HAP-1 (cell line): ENCODE measurements around the gene MYH15.

Source experiments
- DNase-seq, 2 experiments: peaks; one replicate each; pipeline ENCODE4 v3.0.0-alpha.2; 2016 to 2020; ENCODE audit warnings: low spot score in 2 of 2
- H3K27me3 ChIP-seq: fragments of 250-450 bp; sonication (Bioruptor Pico); 2 replicates; pipeline ENCODE4 v1.5.1; 2020; ENCODE audit warnings: low read depth, mild to moderate bottlenecking, moderate library complexity
- H3K36me3 ChIP-seq: fragments of 250-450 bp; sonication (Bioruptor Pico); replicated peaks from 2 replicates; pipeline ENCODE4 v1.5.1; 2020; ENCODE audit warnings: mild to moderate bottlenecking
- H3K4me1 ChIP-seq: fragments of 250-450 bp; sonication (Bioruptor Pico); 2 replicates; pipeline ENCODE4 v1.5.1; 2020; ENCODE audit warnings: mild to moderate bottlenecking
- H3K4me3 ChIP-seq: fragments of 250-450 bp; sonication (Bioruptor Pico); 2 replicates; pipeline ENCODE4 v1.5.1; 2020; ENCODE audit warnings: mild to moderate bottlenecking, moderate library complexity
- H3K9me3 ChIP-seq: fragments of 250-450 bp; sonication (Bioruptor Pico); 2 replicates; pipeline ENCODE4 v1.5.1; 2020; ENCODE audit warnings: mild to moderate bottlenecking, moderate library complexity
- in situ Hi-C: fragments of 300-500 bp; cut with MboI; formaldehyde crosslinking; loops from 3 replicates; pipeline ENCODE4 v1.14.3; 2020; ENCODE audit warnings: low sequenced_read_pairs, inconsistent platforms, mixed read lengths

The MYH15 gene

GRCh38 chr3:108334701-108335100, 175.7 kb downstream of the MYH15 start:
- Histone ChIP-seq H3K4me3 (no peak overlapping the region), H3K36me3 (no peaks in the 10 kb centered on the region), H3K9me3 (no peaks in the 10 kb centered on the region), H3K27me3 (no peaks in the 10 kb centered on the region; the same call in 1 of the 2 replicates), H3K4me1 (no peaks in the 10 kb centered on the region)
- DNase-seq = no peak
- in situ Hi-C loops = no loop called here

DNA sequence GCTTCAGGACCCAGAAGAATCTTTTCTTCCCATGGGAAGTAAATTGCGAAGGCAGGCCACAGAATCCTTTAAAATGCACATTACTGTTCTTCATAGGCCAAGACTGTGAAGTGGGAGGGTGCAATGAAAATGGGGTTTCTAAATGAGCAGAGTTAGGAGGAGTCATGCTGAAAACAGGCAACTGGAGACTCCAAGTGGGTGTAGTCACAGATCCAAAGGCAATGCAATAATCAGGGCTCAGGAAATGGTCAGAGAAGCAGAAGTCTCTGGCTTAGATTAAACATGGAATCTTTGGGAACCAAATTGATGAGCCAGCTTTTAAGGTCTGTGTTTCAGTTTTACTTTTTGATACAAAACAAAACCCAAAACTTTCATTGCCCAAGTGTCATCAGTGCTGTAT, 176.4 kb downstream of the MYH15 start:
- DNase-seq = no peak
- Histone ChIP-seq H3K9me3 (no peaks in the 10 kb centered on the region), H3K4me3 (no peak overlapping the region), H3K27me3 (no peaks in the 10 kb centered on the region; the same call in 1 of the 2 replicates), H3K36me3 (no peaks in the 10 kb centered on the region), H3K4me1 (no peaks in the 10 kb centered on the region)
- in situ Hi-C loops = no loop called here

DNA sequence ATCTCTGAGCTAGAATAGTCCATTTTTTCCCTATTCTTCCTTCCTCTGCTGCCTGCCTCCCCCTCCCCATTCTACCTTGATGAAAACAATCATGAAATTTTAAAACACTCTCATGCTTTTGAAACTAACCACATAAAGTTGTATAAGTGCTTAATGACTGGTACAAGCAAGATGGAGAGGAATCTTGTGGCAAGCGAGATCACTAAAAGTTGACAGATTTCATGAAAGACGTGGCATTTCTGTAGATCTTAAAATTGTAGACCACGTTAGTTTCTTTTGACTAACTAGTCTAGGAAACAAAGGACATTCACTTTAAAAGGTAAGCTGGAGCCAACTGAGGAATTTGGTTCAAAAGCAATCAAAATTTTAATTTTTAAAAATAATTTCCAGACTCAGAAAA, 178.6 kb downstream of the MYH15 start:
- Histone ChIP-seq H3K4me1 (no peaks in the 10 kb centered on the region), H3K9me3 (no peaks in the 10 kb centered on the region), H3K27me3 (no peaks in the 10 kb centered on the region; the same call in 1 of the 2 replicates), H3K4me3 (no peak overlapping the region), H3K36me3 (no peaks in the 10 kb centered on the region)
- no peak for DNase-seq
- in situ Hi-C loops = no loop called here
